Heart left ventricle (tissue), 16 donors: ENCODE results near the gene SLC38A7. TPM values are rescaled to one million over a fixed set of nuclear protein-coding genes. Genes with fewer than 3 reads are reported as not detected.

ENCODE experiments used
- ATAC-seq, 4 donors: fragments of 200-7000 bp; cut with Tn5 transposase; one replicate each; pipeline ENCODE4 v1.9.1; 2020 to 2022; ENCODE audit warnings: moderate library complexity in 4 of 4, mild to moderate bottlenecking in 3 of 4, moderate number of reproducible peaks in 1 of 4
- DNase-seq, 5 donors: peaks; one replicate each; pipeline ENCODE4 v3.0.0-alpha.2; 2020
- H3K27ac ChIP-seq, 12 donors: fragments of 200-600 bp; sonication (generic) in 4 of 12; one replicate each; pipeline versions ENCODE4 v1.5.0 to v1.8.0; 2016 to 2022; ENCODE audit warnings: mild to moderate bottlenecking in 2 of 12
- H3K27me3 ChIP-seq, 9 donors: fragments of 200-600 bp; sonication (generic) in 2 of 9; one replicate each; pipeline versions ENCODE4 v1.5.1 to v1.8.0; 2016 to 2022; ENCODE audit warnings: mild to moderate bottlenecking in 3 of 9
- H3K36me3 ChIP-seq, 9 donors: fragments of 200-600 bp; sonication (generic) in 2 of 9; one replicate each; pipeline versions ENCODE4 v1.5.0 to v1.8.0; 2018 to 2022; ENCODE audit warnings: mild to moderate bottlenecking in 2 of 9
- H3K4me1 ChIP-seq, 12 donors: fragments of 200-600 bp; sonication (generic) in 4 of 12; one replicate each; pipeline versions ENCODE4 v1.5.0 to v1.8.0; 2016 to 2022; ENCODE audit warnings: mild to moderate bottlenecking in 3 of 12
- H3K4me3 ChIP-seq, 12 donors: fragments of 200-600 bp; sonication (generic) in 4 of 12; one replicate each; pipeline versions ENCODE4 v1.5.0 to v1.8.0; 2017 to 2022; ENCODE audit warnings: mild to moderate bottlenecking in 9 of 12, moderate library complexity in 4 of 12
- H3K9me3 ChIP-seq, 12 donors: fragments of 200-600 bp; sonication (generic) in 4 of 12; one replicate each; pipeline versions ENCODE4 v1.5.0 to v1.8.0; 2016 to 2022; ENCODE audit warnings: mild to moderate bottlenecking in 1 of 12
- CTCF ChIP-seq, 12 donors: fragments of 200-600 bp; sonication (generic) in 4 of 12; IDR thresholded peaks; one replicate each; pipeline versions ENCODE4 v1.5.0 to v1.8.0; 2018 to 2022; ENCODE audit warnings: antibody characterized with exemption in 12 of 12, mild to moderate bottlenecking in 5 of 12
- POLR2A ChIP-seq, 2 donors: fragments of 450-650 bp; IDR thresholded peaks; one replicate each; pipeline ENCODE4 v1.6.1; 2017; ENCODE audit warnings: antibody characterized with exemption in 2 of 2, mild to moderate bottlenecking in 2 of 2, moderate library complexity in 2 of 2
- WGBS, 4 donors: extraction: QIAGEN DNeasy Blood & Tissue Kit in 2 of 4; methylation state at CpG; one replicate each; pipeline versions ENCODE4 v1.1.5 to v1.1.7; 2013 to 2018; 5-methylcytosine and 5-hydroxymethylcytosine counted together
- intact Hi-C, 10 donors: fragments of 100-400 bp; cut with DNase I; formaldehyde crosslinking; loops; one replicate each; pipeline versions ENCODE4 v1.11.1 to v1.14.2; 2022
- polyA plus RNA-seq, 2 donors: library from polyadenylated mRNA; stranded (reverse); fragments of 200-250 nt; gene quantifications; one replicate each; pipeline ENCODE4 v1.2.3, GENCODE V29; 2013
- total RNA-seq, 9 donors: library from RNA; depleted of rRNA in 2 of 9; stranded (reverse); fragments of >200 nt in 2 of 9; fragmentation: NEBNext Ultra II Directional in 3 of 9; extraction: Animal tissue kit (Norgen Biotek cat#: 25700) in 3 of 9; gene quantifications; one replicate each; pipeline versions ENCODE4 v1.1.0 to v1.2.4, GENCODE V29; 2016 to 2023
- donor health status: ischemic (EF 13 %, LVEDD 7.1; RV severe dilation, severe dysfunction).
- donor health status: healthy with polysubstance abuse.
- donor health status: DM: no; HTN: yes; CAD: no.
- donor health status: DM: no; HTN: no; CAD: no.
- donor health status: ischemic (EF 25% LVEDD 6.9; RV normal size, moderate dysfunction).
- donor health status: ischemic (EF 25% LVEDD 5.7; RV mildly dilated, moderate dysfunction).
- donor health status: healthy.
- donor health status: DM: yes; HTN: yes; CAD: no.
- donor health status: ischemic (EF 35%, LVEDD 5.7; RV mildly dilated, moderate dysfunction).
- donor health status: nonischemic (EF 11% LVEDD 7.7; RV severe dilation, severe dysfunction).
- donor health status: DM: yes; HTN: yes; CAD: no.
- donor health status: PGD.
- donor health status: ischemic (EF 29% LVEDD 5.4; RV normal size, mild dysfunction).
- donor health status: nonischemic (EF 23%, LVEDD 6.1; RV moderate dilation, normal function).

The SLC38A7 gene
- total and polyA plus RNA-seq, 11 donors = 18.4 to 38.8 (median 30.4) TPM

GRCh38 chr16:58649707-58650106, 34.9 kb downstream of the SLC38A7 start:
- DNase-seq (no peak), ATAC-seq (no peak)
- no peaks in the 10 kb centered on the region for H3K27me3 ChIP-seq
- 67 to 79% (median 74%) methylated on average over 3 of the region's 3 CpGs for WGBS, 4 donors
- intact Hi-C loops = no loop called here
- no peaks in the 10 kb centered on the region for H3K9me3 ChIP-seq
- no peaks in the 10 kb centered on the region for H3K36me3 ChIP-seq
- TF ChIP-seq CTCF (IDR thresholded peaks at IDR 0.05) = no peak
- TF ChIP-seq POLR2A (IDR thresholded peaks at IDR 0.05) = no peak
- H3K27ac ChIP-seq = no peak overlapping the region
- no peak overlapping the region for H3K4me3 ChIP-seq
- peaks cover 0 to 3% (median 0%) of the 10 kb centered on the region in 12 donors for H3K4me1 ChIP-seq

- ATAC-seq = no peak
These were observed 37.5 kb downstream of the SLC38A7 start for GRCh38 chr16:58647107-58647506.

GRCh38 chr16:58644765-58645487, 39.6 kb downstream of the SLC38A7 start:
- no peaks in the 10 kb centered on the region for H3K27me3 ChIP-seq
- intact Hi-C loops = no loop called here
- peak in 1 of 5 donors; percentile 14 for DNase-seq
- H3K4me1 ChIP-seq = no peaks in the 10 kb centered on the region
- 89 to 92% (median 91%) methylated on average over 7 to 8 of the region's 8 CpGs for WGBS, 4 donors
- ATAC-seq = no peak
- H3K27ac ChIP-seq = no peak overlapping the region
- no peaks in the 10 kb centered on the region for H3K9me3 ChIP-seq
- TF ChIP-seq CTCF (IDR thresholded peaks at IDR 0.05) (no peak), POLR2A (IDR thresholded peaks at IDR 0.05) (no peak)
- H3K4me3 ChIP-seq = no peak overlapping the region
- no peaks in the 10 kb centered on the region for H3K36me3 ChIP-seq

More at GRCh38 chr16:58647107-58647506, 37.5 kb downstream of the SLC38A7 start:
- Histone ChIP-seq H3K27ac (no peak overlapping the region), H3K36me3 (no peaks in the 10 kb centered on the region), H3K4me3 (no peak overlapping the region), H3K27me3 (no peaks in the 10 kb centered on the region), H3K4me1 (no peaks in the 10 kb centered on the region), H3K9me3 (no peaks in the 10 kb centered on the region)
- no peak for DNase-seq
- WGBS, 4 donors = 84 to 93% (median 91%) methylated on average over 4 of the region's 4 CpGs
- TF ChIP-seq CTCF (IDR thresholded peaks at IDR 0.05) = no peak
- TF ChIP-seq POLR2A (IDR thresholded peaks at IDR 0.05) = no peak
- intact Hi-C loops = no loop called here

GRCh38 chr16:58644108-58644507, 40.5 kb downstream of the SLC38A7 start:
- ATAC-seq (no peak), DNase-seq (peak in 1 of 5 donors; percentile 2)
- no peak overlapping the region for H3K4me3 ChIP-seq
- 77 to 93% (median 86%) methylated on average over 5 of the region's 5 CpGs for WGBS, 4 donors
- no peaks in the 10 kb centered on the region for H3K4me1 ChIP-seq
- H3K9me3 ChIP-seq = no peaks in the 10 kb centered on the region
- no peak overlapping the region for H3K27ac ChIP-seq
- H3K36me3 ChIP-seq = no peaks in the 10 kb centered on the region
- TF ChIP-seq POLR2A (IDR thresholded peaks at IDR 0.05) = no peak
- no peak for TF ChIP-seq CTCF (IDR thresholded peaks at IDR 0.05)
- H3K27me3 ChIP-seq = no peaks in the 10 kb centered on the region
- intact Hi-C loops = no loop called here
